EH (cell line): ENCODE data around the gene PRDX5.
"Not testable (repeated sequence)": the region's sequence is repeated elsewhere in the genome, so short reads cannot be mapped to it uniquely, and the experiment has no call there.

ENCODE experiments used
- DNase-seq: peaks from one replicate; pipeline ENCODE4 v3.0.0-alpha.2; 2015; ENCODE audit warnings: low read depth

Gene PRDX5

GRCh38 chr11:64305691-64306562 lies 12.0 kb upstream of the PRDX5 start:
- peak; percentile 50 for DNase-seq

- no peak for DNase-seq
Observed at GRCh38 chr11:64306563-64306875, 11.4 kb upstream of the PRDX5 start.

- peak; percentile 29 for DNase-seq
Observed at GRCh38 chr11:64306876-64307622, 10.9 kb upstream of the PRDX5 start.

GRCh38 chr11:64307795-64308194 lies 10.1 kb upstream of the PRDX5 start:
- DNase-seq: not testable (repeated sequence)

GRCh38 chr11:64312947-64313346 lies 5.0 kb upstream of the PRDX5 start:
- DNase-seq: no peak

GRCh38 chr11:64313491-64314145 lies 4.3 kb upstream of the PRDX5 start:
- no peak for DNase-seq

- DNase-seq: no peak
Observed at GRCh38 chr11:64314146-64314804, 3.6 kb upstream of the PRDX5 start.

GRCh38 chr11:64314805-64315561 lies 2.9 kb upstream of the PRDX5 start:
- no peak for DNase-seq

GRCh38 chr11:64315667-64316526 lies 2.0 kb upstream of the PRDX5 start:
- DNase-seq: not testable (repeated sequence)

- DNase-seq: no peak
Observed at GRCh38 chr11:64316672-64317324, 1.1 kb upstream of the PRDX5 start.

- peak; percentile 98 for DNase-seq
Observed at GRCh38 chr11:64317325-64317960, 478 bp upstream of the PRDX5 start, which contains the start of gene TRMT112. Gene TRMT112, minus strand, starts transcription at chr11:64317559. Its CDS starts 33 bp downstream, at chr11:64317526.

GRCh38 chr11:64318766-64319761 lies 1.1 kb downstream of the PRDX5 start:
- DNase-seq: no peak

GRCh38 chr11:64320556-64320955 lies 2.6 kb downstream of the PRDX5 start:
- DNase-seq: no peak

- DNase-seq: no peak
Observed at GRCh38 chr11:64321026-64321425, 3.1 kb downstream of the PRDX5 start.

- DNase-seq: no peak
Observed at GRCh38 chr11:64321533-64321932, 3.6 kb downstream of the PRDX5 start.

- DNase-seq: no peak
Observed at GRCh38 chr11:64322925-64323260, 5.0 kb downstream of the PRDX5 start.

GRCh38 chr11:64323373-64323772 lies 5.5 kb downstream of the PRDX5 start:
- DNase-seq: no peak

- DNase-seq: not testable (repeated sequence)
Observed at GRCh38 chr11:64323984-64324383, 6.1 kb downstream of the PRDX5 start.
